Pancreas (tissue), 10 donors: ENCODE measurements around the gene ABR. TPM values are rescaled to one million over a fixed set of nuclear protein-coding genes. Genes with fewer than 3 reads are reported as not detected.
A peak's percentile ranks its signal among the peaks of the same experiment; 100 is the strongest.

Source experiments
- ATAC-seq, 4 donors: fragments of 200-7000 bp; cut with Tn5 transposase; one replicate each; pipeline versions ENCODE4 v1.8.0 to v1.9.1; 2020; ENCODE audit warnings: mild to moderate bottlenecking in 4 of 4, moderate library complexity in 4 of 4
- DNase-seq, 6 donors: peaks; one replicate each; pipeline ENCODE4 v3.0.0-alpha.2; 2020
- FAIRE-seq: peaks from 2 replicates; lab custom pipeline; 2012; peaks lifted over from hg19 to GRCh38; lab: Jason Lieb, UNC
- H3K27ac ChIP-seq, 4 donors: fragments of 200-600 bp; sonication (generic); 1 replicate in 3 of 4; 2 replicates in 1 of 4; pipeline versions ENCODE4 v1.5.0 to v1.8.0; 2020
- H3K27me3 ChIP-seq, 4 donors: fragments of 200-600 bp; one replicate each; pipeline ENCODE4 v1.8.0; 2021
- H3K36me3 ChIP-seq, 3 donors: fragments of 200-600 bp; sonication (generic) in 1 of 3; one replicate each; pipeline versions ENCODE4 v1.5.0 to v1.8.0; 2020 to 2021
- H3K4me1 ChIP-seq, 3 donors: fragments of 200-600 bp; one replicate each; pipeline ENCODE4 v1.8.0; 2021
- H3K4me3 ChIP-seq, 4 donors: fragments of 200-600 bp; sonication (generic) in 2 of 4; one replicate each; pipeline versions ENCODE4 v1.5.0 to v1.8.0; 2020 to 2021
- H3K9me3 ChIP-seq, 4 donors: fragments of 200-600 bp; one replicate each; pipeline ENCODE4 v1.8.0; 2021
- WGBS, 2 donors: extraction: QIAGEN DNeasy Blood & Tissue Kit; methylation state at CpG; one replicate each; pipeline ENCODE4 v1.1.7; 2013; 5-methylcytosine and 5-hydroxymethylcytosine counted together
- intact Hi-C, 3 donors: fragments of 100-400 bp; cut with DNase I; formaldehyde crosslinking; loops; one replicate each; pipeline versions ENCODE4 v1.11.1 to v1.14.2; 2022
- polyA plus RNA-seq, 2 donors: library from polyadenylated mRNA; stranded (reverse); fragments of 200-250 nt; gene quantifications; one replicate each; pipeline ENCODE4 v1.2.3, GENCODE V29; 2013
- total RNA-seq, 6 donors: library from RNA; stranded (reverse); fragmentation: NEBNext Ultra II Directional in 4 of 6; extraction: Animal tissue kit (Norgen Biotek cat#: 25700) in 4 of 6; gene quantifications; one replicate each; pipeline versions ENCODE4 v1.2.1 to v1.2.4, GENCODE V29; 2021 to 2023
- TF ChIP-seq, protein P1 (sequence below), 4 donors: fragments of 200-600 bp; sonication (generic) in 3 of 4; IDR thresholded peaks; one replicate each; pipeline versions ENCODE4 v1.5.0 to v1.8.0; 2021; ENCODE audit warnings: antibody characterized with exemption in 4 of 4
- donor health status: healthy with polysubstance abuse.
- donor health status: DM: no; HTN: no; CAD: no; lungs with moderate emphysema.
- donor health status: DM: no; HTN: no; CAD: no.
- donor health status: control.
- donor health status: control.
- donor health status: Bipolar disorder and iron deficiency.
- donor health status: DM: yes; HTN: yes; CAD: no.
- donor health status: DM: no; HTN: no; CAD: no.
- donor health status: DM: no; HTN: no; CAD: no.
- donor health status: DM: yes; HTN: yes; CAD: no.

ABR gene
- total and polyA plus RNA-seq, 8 donors, result 15.4 to 65.7 (median 28.4) TPM

DNA sequence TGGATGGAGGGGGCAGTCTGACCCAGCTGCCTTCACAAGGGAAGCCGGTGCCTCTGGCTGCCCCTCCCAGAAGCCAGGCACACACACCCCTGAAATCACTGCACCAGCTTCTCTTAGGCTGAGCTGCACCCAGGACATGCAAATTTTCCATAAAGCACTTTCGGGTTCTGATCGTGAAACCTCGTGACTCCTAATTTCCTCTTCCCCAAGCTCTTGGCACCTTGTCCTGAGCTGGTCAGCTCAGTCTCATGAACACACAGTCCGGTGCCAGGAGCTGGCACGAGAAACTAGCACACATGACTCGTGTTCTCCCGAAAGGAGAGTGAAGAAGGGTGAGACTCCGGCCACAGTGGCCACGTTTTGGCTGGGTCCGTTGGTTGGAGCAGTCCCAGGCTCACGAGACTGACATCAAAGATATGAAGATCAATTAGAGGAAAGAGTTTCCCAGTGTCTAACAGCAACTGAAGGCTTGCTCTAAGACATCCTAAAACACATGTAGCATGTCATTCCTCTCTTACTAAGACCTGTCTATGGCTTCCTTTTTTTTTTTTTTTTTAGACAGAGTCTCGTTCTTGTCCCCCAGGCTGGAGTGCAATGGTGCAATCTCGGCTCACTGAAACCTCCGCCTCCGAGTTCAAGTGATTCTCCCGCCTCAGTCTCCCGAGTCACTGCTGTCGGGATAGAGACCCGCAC is 9.2 kb upstream of the ABR start:
- no peak for FAIRE-seq
- H3K9me3 ChIP-seq, result no peaks in the 10 kb centered on the region
- peak; percentile 70 to 77 (median 76) for ATAC-seq
- peaks cover 0 to 6% (median 5%) of the 10 kb centered on the region in 3 donors for H3K4me1 ChIP-seq
- peak overlapping the region in 1 of 4 donors; percentile 14 for H3K4me3 ChIP-seq
- intact Hi-C loops, result loop anchor here in 1 of 3 donors (5.0 kb wide), 1 partner anchor 67 kb away; no protein-coding TSS in a partner anchor
- peak in 5 of 6 donors; percentile 76 to 88 (median 77) for DNase-seq
- H3K27me3 ChIP-seq, result no peaks in the 10 kb centered on the region
- peak overlapping the region in 3 of 4 donors; percentile 16 to 58 (median 58) for H3K27ac ChIP-seq
- H3K36me3 ChIP-seq, result no peaks in the 10 kb centered on the region
- TF ChIP-seq, protein P1, sequence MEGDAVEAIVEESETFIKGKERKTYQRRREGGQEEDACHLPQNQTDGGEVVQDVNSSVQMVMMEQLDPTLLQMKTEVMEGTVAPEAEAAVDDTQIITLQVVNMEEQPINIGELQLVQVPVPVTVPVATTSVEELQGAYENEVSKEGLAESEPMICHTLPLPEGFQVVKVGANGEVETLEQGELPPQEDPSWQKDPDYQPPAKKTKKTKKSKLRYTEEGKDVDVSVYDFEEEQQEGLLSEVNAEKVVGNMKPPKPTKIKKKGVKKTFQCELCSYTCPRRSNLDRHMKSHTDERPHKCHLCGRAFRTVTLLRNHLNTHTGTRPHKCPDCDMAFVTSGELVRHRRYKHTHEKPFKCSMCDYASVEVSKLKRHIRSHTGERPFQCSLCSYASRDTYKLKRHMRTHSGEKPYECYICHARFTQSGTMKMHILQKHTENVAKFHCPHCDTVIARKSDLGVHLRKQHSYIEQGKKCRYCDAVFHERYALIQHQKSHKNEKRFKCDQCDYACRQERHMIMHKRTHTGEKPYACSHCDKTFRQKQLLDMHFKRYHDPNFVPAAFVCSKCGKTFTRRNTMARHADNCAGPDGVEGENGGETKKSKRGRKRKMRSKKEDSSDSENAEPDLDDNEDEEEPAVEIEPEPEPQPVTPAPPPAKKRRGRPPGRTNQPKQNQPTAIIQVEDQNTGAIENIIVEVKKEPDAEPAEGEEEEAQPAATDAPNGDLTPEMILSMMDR (IDR thresholded peaks at IDR 0.05), result no peak
- 24 to 27% methylated on average over 20 of the region's 20 CpGs for WGBS, 2 donors

- no peak overlapping the region for H3K27ac ChIP-seq
- intact Hi-C loops, result loop anchor here in 1 of 3 donors (5.0 kb wide), 1 partner anchor 65 kb away; no protein-coding TSS in a partner anchor
- peaks cover 0 to 6% (median 5%) of the 10 kb centered on the region in 3 donors for H3K4me1 ChIP-seq
- DNase-seq, result peak; percentile 78 to 94 (median 88)
- H3K9me3 ChIP-seq, result no peaks in the 10 kb centered on the region
- TF ChIP-seq, protein P1 (IDR thresholded peaks at IDR 0.05), result peak; percentile 97 to 99 (median 98)
- no peak for FAIRE-seq
- H3K36me3 ChIP-seq, result no peaks in the 10 kb centered on the region
- H3K27me3 ChIP-seq, result no peaks in the 10 kb centered on the region
- WGBS, 2 donors, result 24 to 28% methylated on average over 34 of the region's 34 CpGs
- ATAC-seq, result peak; percentile 88 to 96 (median 93)
- no peak overlapping the region for H3K4me3 ChIP-seq
These were observed 7.4 kb upstream of the ABR start for GRCh38 chr17:1186923-1187771.

DNA sequence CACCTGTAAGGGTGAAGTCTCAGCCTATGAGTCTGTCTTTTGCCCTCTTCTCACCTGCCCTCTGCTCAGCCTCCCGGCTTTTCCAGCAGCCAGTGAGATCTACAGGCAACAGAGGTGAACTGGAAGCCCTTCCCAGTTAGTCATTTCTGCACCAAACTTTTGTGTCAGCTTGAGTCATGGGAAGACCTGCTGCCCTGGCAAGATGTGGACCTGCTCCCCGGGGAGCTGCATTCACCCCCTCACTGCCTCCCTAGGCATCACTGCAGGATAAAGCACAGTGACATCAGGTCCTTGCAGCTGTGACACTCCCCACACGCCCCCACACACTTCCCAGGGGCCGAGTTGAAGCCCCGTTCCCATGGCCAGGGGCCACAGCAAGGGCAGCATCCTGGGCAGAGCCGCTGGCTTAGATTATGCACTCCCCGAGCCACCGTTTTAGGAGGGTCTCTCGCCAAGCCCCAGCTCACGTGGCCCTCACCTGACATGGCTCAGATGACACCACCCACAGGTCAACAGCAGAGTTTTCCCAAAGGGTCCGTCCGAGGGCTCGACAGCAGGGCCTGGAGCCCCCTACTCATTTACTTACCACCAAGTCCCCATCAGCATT is 6.5 kb upstream of the ABR start:
- Histone ChIP-seq H3K4me1 (peaks cover 0 to 6% (median 5%) of the 10 kb centered on the region in 3 donors), H3K27me3 (no peaks in the 10 kb centered on the region), H3K9me3 (no peaks in the 10 kb centered on the region), H3K27ac (no peak overlapping the region), H3K4me3 (no peak overlapping the region), H3K36me3 (no peaks in the 10 kb centered on the region)
- FAIRE-seq (no peak), DNase-seq (no peak), ATAC-seq (no peak)
- WGBS, 2 donors, result 64 to 74% methylated on average over 13 of the region's 13 CpGs
- intact Hi-C loops, result loop anchor here in 1 of 3 donors (5.0 kb wide), 1 partner anchor 64 kb away; no protein-coding TSS in a partner anchor
- TF ChIP-seq, protein P1 (IDR thresholded peaks at IDR 0.05), result no peak

GRCh38 chr17:1183171-1183873 is 3.5 kb upstream of the ABR start:
- no peak overlapping the region for H3K27ac ChIP-seq
- no peak for ATAC-seq
- DNase-seq, result no peak
- no peaks in the 10 kb centered on the region for H3K36me3 ChIP-seq
- intact Hi-C loops, result loop anchor here in 1 of 3 donors (5.0 kb wide), 1 partner anchor 56 kb away; no protein-coding TSS in a partner anchor
- H3K4me3 ChIP-seq, result no peak overlapping the region
- no peak for FAIRE-seq
- H3K9me3 ChIP-seq, result no peaks in the 10 kb centered on the region
- no peaks in the 10 kb centered on the region for H3K27me3 ChIP-seq
- 59 to 67% methylated on average over 14 of the region's 14 CpGs for WGBS, 2 donors
- TF ChIP-seq, protein P1 (IDR thresholded peaks at IDR 0.05), result no peak
- peaks cover 0 to 4% (median 0%) of the 10 kb centered on the region in 3 donors for H3K4me1 ChIP-seq
